GM11168 (cell line): ENCODE data around the gene NETO1.

Source experiments
- in situ Hi-C: fragments of 300-500 bp; cut with MboI; formaldehyde crosslinking; loops from one replicate; pipeline ENCODE4 v1.12.0; 2022; ENCODE audit warnings: low sequenced_read_pairs; ENCODE audit not compliant: unreplicated experiment

The NETO1 gene

DNA sequence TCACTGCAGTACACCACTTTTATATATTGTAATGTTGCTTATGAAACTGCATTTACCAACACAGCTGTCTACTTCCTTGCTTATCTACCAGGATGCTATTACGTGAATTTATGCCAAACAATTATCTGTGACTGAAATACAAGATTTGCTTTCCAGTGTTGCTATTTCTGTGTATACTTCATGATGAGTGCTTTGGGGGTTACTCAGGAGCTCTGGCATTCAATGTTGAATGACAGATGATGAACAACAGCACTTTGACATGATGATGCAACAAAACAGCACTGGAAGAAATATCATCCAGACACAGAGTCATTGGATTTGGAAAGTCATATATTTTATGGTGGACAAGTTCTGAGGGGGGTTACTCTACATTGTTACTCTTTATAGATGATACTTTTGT is 125.8 kb downstream of the NETO1 start:
- in situ Hi-C loops, result no loop called here

DNA sequence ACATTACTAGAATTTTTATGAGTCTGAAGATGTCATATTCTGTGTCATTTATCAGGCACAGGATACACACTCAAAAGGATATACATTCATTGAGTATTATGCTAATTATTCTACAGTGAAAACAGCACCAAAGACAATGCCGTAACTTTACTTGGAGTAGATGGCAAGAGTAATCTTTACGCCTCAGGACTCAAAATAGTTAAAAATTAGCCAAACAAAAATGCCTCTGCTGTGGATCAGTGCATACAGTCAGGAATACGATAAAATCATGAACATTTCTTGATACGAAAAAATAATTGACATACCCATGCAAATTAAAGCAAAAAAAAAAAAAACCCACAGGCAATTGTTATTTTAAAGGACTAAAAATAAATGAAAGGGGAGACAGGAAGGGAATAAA is 129.7 kb downstream of the NETO1 start:
- in situ Hi-C loops, result no loop called here

DNA sequence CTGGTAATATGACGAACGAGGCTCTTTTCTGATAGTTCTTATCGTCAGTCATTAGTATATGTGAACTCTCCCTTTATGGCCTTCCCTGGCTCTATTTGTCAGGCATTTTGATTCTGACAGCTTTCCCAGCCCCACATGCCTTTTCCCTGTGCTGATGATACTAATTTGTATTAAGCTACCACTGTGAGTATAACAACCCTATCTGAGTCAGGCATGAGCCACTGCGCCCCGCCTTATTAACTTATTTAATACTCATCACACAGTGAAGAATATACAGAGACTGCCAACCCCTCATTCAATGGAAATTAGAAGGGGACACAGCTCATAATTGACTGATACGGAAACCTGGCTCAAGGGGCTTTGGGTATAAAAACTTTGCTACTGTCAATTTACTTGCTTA is 140.0 kb downstream of the NETO1 start:
- in situ Hi-C loops, result no loop called here

DNA sequence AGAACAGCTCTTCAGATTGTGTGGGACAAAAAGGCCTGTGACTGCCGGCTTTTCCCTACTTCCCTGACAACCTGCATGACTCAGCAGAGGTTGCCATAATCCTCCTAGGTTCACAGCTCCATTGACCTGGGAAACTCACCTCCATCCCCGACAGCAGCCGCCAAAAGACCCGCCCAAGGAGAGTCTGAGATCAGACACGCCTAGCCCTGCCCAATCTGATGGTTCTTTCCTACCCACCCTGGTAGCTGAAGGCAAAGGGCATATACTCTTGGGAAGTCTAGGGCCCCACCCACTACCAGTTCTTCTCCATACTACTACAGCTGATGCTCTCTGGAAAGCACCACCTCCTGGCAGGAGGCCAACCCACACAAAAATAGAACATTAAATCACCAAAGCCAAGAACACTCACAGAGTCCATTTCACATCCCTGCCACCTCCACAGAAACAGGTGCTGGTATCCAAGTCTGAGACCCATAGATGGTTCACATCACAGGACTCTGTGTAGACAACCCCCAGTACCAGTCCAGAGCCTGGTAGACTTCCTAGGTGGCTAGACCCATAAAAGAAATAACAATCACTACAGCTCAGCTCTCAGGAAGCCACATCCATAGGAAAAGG is 140.6 kb downstream of the NETO1 start:
- in situ Hi-C loops, result no loop called here

DNA sequence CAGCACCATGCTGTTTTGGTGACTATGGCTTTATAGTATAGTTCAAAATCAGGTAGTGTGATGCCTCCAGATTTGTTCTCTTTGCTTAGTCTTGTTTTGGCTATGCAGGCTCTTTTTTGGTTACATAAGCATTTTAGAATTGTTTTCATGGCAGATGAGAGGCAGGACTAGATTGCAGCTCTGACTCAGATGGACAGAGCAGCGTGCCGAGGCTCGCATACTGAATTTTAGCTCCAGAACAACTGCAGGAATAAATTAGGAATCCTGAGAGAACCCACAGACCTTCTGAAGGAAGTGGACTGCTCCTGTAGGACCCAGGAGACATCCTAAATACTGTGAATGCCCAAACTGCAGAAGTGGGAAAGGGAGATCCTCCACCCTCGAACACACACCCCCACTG is 141.6 kb downstream of the NETO1 start:
- in situ Hi-C loops, result no loop called here

DNA sequence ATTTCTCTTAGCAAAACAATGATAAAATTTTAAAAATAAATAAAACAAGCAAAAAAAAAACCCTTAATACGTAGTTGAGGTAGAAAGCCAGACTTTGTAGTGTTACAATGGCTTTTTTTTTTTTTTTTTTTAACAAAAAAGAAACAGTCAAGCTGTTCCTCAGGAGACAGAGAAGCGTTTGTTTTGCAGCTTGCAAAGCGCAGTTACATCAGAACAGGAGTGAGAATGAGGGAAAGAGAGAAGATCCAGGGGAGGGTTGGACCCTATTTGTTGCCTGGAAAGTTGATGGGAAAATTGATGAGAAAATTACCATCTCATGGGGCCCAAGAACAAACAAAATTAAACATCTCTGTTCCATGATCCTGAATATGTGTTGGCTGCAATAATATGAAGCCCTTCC is 146.5 kb downstream of the NETO1 start:
- in situ Hi-C loops, result no loop called here

DNA sequence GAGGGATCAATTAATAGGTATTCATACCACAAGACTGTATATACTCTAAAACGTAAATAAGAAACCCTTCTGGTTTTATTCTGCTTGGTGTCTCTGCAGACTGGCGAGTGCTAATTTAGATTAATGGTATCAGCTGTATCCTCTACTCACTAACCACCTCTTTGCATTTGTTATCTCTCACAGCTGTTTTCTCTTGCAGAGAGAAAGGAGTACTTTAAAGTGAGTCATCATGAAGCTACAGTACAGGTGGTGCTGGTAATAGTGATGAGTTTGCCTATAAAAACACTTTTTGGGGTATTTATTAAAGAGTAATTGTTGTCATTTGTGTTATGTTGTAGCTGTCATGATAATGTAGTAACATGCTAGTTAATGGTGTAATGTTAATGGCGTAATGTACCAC is 147.7 kb downstream of the NETO1 start:
- in situ Hi-C loops, result no loop called here

DNA sequence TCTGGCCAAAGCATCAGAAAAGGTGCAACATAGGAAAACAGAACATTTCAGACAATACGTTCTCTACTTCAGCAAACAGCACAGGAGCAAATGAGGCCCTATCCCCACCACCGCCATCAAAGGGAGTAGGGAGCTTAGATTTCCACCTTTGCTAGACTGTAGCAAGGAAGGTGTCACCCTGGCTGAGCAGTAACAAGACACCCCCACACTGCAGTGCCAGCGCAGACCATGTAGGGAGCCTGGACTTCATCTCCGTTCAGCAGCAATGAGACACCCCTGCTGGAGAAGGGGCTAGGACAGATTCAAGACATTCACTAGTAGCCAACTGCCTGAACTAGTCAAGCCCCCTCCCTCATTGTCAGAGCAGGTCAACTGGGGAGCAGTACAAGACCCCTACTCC is 163.6 kb downstream of the NETO1 start:
- in situ Hi-C loops, result no loop called here

DNA sequence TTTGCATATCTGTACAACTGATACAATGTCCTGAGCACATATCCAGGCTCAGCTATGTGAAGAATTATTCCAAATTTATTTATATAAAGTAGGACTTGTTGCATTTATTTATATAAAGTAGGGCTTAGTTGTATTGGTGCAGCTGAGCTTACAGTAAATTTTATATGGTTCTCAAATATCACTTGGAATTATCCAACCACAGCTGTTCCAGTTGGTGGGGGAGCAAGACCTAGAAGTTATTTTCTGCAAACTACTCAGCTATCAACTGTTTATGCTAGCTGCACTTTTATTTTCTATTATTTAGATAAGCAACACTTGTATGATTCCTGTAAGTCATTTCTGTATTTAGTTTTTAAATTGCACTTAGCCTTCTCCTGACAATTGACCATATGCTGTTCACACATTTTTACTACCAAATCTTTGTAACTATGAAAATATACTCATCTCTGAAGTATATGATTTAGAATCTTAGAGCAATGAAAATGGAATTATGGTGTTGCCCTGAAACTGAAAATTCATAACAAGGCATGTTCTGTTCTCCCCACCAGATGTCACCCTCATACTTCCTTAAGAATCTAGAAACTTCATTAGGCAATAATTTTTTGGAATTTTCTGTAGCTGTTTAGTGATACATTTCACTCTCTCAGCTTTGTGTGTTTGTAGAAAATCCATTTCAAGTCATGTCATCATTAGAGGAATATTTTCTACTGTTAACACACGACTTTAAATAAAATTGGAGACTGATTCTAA is 166.7 kb downstream of the NETO1 start:
- in situ Hi-C loops, result no loop called here

DNA sequence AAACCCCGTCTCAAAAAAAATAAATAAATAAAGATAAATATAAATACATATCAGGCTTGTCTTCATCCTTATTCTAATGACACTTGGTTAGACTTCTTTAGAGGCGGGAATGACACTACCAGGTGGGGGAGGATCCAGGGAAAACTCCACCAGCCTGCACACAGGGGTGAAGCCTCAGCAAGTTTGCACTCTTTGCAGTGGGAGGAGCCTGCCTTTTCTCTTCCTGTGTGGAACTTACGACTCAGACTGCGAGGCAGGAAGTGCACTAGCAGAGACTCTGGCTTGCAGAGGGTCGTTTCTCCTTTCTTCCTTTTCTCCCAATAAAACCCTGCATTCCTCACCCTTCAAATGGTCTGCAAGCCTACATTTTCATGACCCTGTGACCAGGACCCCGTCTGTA is 170.1 kb downstream of the NETO1 start:
- in situ Hi-C loops, result no loop called here

DNA sequence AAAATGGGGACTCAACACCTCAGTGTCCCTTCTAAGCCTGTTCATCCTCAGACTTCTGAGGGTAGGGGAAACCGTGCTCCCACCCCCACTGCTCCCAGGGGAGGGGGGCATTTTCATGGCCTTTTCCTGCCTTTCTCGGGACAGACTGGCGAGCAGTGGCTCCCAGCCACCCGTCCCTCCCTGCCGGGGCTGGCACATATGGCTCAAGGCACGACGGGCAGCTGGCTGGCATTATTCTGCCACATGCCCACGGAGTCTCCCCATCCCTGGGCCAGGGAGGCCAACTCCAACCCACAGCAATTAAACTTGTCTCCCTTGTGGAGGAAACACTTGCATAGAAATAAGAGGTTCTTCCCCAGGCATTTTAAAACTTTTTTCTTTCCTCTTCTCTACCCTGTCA is 175.2 kb downstream of the NETO1 start:
- in situ Hi-C loops, result no loop called here
